Breast epithelium (tissue), 4 donors: ENCODE results near the gene TIGD4. TPM values are rescaled to one million over a fixed set of nuclear protein-coding genes. Genes with fewer than 3 reads are reported as not detected.

Experiments
- DNase-seq, 2 donors: peaks; one replicate each; pipeline ENCODE4 v3.0.0-alpha.2; 2019; ENCODE audit warnings: low spot score in 2 of 2
- H3K27ac ChIP-seq, 2 donors: fragments of 200-600 bp; sonication (generic) in 1 of 2; one replicate each; pipeline ENCODE4 v1.5.1; 2016 to 2019; ENCODE audit warnings: mild to moderate bottlenecking in 1 of 2
- H3K27me3 ChIP-seq, 2 donors: fragments of 200-600 bp; sonication (generic) in 1 of 2; one replicate each; pipeline versions ENCODE4 v1.5.1 to v1.6.0; 2017 to 2019; ENCODE audit warnings: control low read depth in 1 of 2, mild to moderate bottlenecking in 1 of 2
- H3K36me3 ChIP-seq: fragments of 200-600 bp; one replicate; pipeline ENCODE4 v1.5.1; 2019
- H3K4me1 ChIP-seq, 2 donors: fragments of 200-600 bp; sonication (generic); one replicate each; pipeline ENCODE4 v1.5.1; 2016 to 2019; ENCODE audit warnings: control low read depth in 1 of 2
- H3K4me3 ChIP-seq, 3 donors: fragments of 200-600 bp; sonication (generic); 1 replicate in 2 of 3; 2 replicates in 1 of 3; pipeline ENCODE4 v1.5.1; 2016 to 2019; ENCODE audit warnings: mild to moderate bottlenecking in 3 of 3, moderate library complexity in 2 of 3
- H3K9me3 ChIP-seq, 2 donors: fragments of 200-600 bp; sonication (generic) in 1 of 2; one replicate each; pipeline ENCODE4 v1.5.1; 2016 to 2019; ENCODE audit warnings: control low read depth in 1 of 2
- POLR2A ChIP-seq: fragments of 450-650 bp; IDR thresholded peaks from one replicate; pipeline ENCODE4 v1.6.1; 2016; ENCODE audit warnings: antibody characterized with exemption, mild to moderate bottlenecking, moderate library complexity
- POLR2AphosphoS5 ChIP-seq, 3 donors: sonication (generic); formaldehyde crosslinking; IDR thresholded peaks; one replicate each; pipeline ENCODE4 v1.6.1; 2017; ENCODE audit warnings: antibody characterized with exemption in 3 of 3
- intact Hi-C: fragments of 100-400 bp; cut with DNase I; formaldehyde crosslinking; loops from one replicate; pipeline ENCODE4 v1.15.1; 2023; ENCODE audit warnings: low total_unique reads
- total RNA-seq, 3 donors: library from RNA; depleted of rRNA; stranded (reverse); fragments of >200 nt; gene quantifications; one replicate each; pipeline ENCODE4 v1.1.0, GENCODE V29; 2016
- TF ChIP-seq, protein P1 (sequence below), 3 donors: fragments of 450-650 bp; IDR thresholded peaks; one replicate each; pipeline ENCODE4 v1.5.1; 2016 to 2017; ENCODE audit warnings: antibody characterized with exemption in 3 of 3, mild to moderate bottlenecking in 3 of 3, moderate library complexity in 3 of 3

TIGD4 gene
- total RNA-seq, 3 donors from 2014 or later: 0.16 to 1.6 (median 0.66) TPM

DNA sequence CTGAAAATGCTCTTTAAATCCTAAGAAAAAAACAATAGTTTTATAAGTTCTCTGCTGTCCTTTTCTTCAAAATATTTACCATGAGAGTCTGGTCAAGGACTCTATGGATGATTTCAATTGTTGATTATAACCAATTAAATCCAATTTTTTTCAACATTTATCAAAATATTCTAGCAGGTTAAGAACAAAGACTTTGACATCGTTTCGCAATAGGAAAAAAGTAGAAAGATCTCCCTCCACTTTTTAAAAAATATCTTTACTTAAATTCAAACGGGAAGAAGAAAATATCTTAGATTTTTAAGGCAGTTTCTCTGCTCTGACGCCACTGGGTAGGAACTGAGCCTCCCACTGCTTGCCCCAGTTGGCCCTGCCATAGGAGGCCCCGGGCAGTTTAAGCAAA lies 55.0 kb downstream of the TIGD4 start:
- Histone ChIP-seq H3K4me3 (no peak overlapping the region), H3K27me3 (no peaks in the 10 kb centered on the region), H3K9me3 (no peaks in the 10 kb centered on the region), H3K27ac (no peak overlapping the region), H3K4me1 (no peaks in the 10 kb centered on the region), H3K36me3 (no peaks in the 10 kb centered on the region)
- intact Hi-C loops: no loop called here
- no peak for TF ChIP-seq POLR2AphosphoS5 (IDR thresholded peaks at IDR 0.05)
- TF ChIP-seq, protein P1, sequence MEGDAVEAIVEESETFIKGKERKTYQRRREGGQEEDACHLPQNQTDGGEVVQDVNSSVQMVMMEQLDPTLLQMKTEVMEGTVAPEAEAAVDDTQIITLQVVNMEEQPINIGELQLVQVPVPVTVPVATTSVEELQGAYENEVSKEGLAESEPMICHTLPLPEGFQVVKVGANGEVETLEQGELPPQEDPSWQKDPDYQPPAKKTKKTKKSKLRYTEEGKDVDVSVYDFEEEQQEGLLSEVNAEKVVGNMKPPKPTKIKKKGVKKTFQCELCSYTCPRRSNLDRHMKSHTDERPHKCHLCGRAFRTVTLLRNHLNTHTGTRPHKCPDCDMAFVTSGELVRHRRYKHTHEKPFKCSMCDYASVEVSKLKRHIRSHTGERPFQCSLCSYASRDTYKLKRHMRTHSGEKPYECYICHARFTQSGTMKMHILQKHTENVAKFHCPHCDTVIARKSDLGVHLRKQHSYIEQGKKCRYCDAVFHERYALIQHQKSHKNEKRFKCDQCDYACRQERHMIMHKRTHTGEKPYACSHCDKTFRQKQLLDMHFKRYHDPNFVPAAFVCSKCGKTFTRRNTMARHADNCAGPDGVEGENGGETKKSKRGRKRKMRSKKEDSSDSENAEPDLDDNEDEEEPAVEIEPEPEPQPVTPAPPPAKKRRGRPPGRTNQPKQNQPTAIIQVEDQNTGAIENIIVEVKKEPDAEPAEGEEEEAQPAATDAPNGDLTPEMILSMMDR (IDR thresholded peaks at IDR 0.05): no peak
- TF ChIP-seq POLR2A: no peak
- no peak for DNase-seq

DNA sequence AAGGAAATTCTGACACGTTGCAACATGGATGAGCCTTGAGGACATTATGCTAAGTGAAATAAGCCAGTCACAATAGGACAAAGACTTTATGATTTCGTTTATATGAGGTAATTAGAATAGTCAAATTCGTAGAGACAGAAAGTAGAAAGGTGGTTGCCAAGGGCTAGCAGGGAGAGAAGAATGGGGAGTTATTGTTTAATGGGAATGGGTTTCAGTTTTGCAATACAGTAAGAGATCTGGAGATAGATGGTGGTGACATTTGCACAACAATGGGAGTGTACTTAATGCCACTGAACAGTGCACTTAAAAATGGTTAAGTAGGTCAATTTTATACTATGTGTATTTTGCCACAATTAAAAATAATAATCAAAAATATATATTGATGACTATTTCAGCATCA lies 56.3 kb downstream of the TIGD4 start:
- no peaks in the 10 kb centered on the region for H3K9me3 ChIP-seq
- H3K27me3 ChIP-seq: no peaks in the 10 kb centered on the region
- no peak overlapping the region for H3K27ac ChIP-seq
- TF ChIP-seq POLR2A (no peak), POLR2AphosphoS5 (IDR thresholded peaks at IDR 0.05) (no peak)
- TF ChIP-seq, protein P1 (IDR thresholded peaks at IDR 0.05): no peak
- H3K4me1 ChIP-seq: no peaks in the 10 kb centered on the region
- intact Hi-C loops: no loop called here
- DNase-seq: no peak
- H3K36me3 ChIP-seq: no peaks in the 10 kb centered on the region
- H3K4me3 ChIP-seq: no peak overlapping the region

DNA sequence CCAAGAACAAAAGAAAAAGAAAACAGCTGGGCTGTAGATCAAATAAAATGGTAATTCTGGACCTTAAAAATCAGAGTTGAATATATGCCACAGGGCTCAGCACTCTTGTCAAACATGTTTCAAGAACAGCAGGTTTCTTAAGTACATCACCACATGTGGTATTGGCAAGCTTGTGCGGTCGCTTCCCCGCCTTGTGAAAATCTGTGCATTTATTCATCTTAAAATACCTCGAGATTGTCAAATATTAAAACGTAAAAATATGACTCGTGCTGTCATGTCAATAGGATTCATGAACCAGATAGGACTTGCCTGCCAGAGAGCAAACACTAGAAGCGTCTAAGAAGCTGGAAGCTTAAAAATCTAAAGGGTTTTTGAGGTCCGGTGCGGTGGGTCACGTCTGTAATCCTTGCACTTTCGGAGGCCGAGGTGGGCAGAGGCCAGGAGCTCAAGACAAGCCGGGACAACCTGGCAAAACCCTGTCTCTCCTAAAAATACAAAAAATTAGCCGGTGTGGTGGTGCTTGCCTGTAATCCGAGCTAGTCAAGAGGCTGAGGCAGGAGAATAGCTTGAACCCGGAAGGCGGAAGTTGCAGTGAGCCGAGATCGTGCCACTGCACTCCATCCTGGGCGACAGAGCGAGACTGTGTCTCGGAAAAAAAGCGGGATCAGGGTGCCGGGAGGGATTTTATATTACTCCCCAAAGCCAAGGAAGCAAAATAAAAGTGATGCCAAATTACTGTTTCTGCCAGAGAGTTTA lies 59.6 kb downstream of the TIGD4 start:
- peak in 1 of 2 donors; percentile 27 for DNase-seq
- Histone ChIP-seq H3K4me3 (peak overlapping the region in 2 of 3 donors; percentile 40 to 62), H3K36me3 (no peaks in the 10 kb centered on the region), H3K4me1 (no peaks in the 10 kb centered on the region), H3K9me3 (no peaks in the 10 kb centered on the region), H3K27me3 (no peaks in the 10 kb centered on the region), H3K27ac (peak overlapping the region in 1 of 2 donors; percentile 54)
- TF ChIP-seq POLR2AphosphoS5 (IDR thresholded peaks at IDR 0.05) (no peak), POLR2A (no peak)
- TF ChIP-seq, protein P1 (IDR thresholded peaks at IDR 0.05): no peak
- intact Hi-C loops: no loop called here

Other genes starting within 250 kb of the TIGD4 start
- 100 to 1,000 TPM in 2 of 3 donors, 10 to 100 TPM in 1; 55.7 to 247 (median 117) TPM for gene FBXW7, start 243.6 kb downstream of the TIGD4 start, total RNA-seq
- gene TMEM154, start 99.7 kb downstream of the TIGD4 start, total RNA-seq: 1 to 10 TPM; 1.3 to 7.2 (median 5.6) TPM
- gene ARFIP1, start 224 bp upstream of the TIGD4 start, total RNA-seq: 10 to 100 TPM; 25.3 to 54.9 (median 39.0) TPM
- 1 to 10 TPM in 2 of 3 donors, under 1 TPM in 1; 0.48 to 2.3 (median 2.0) TPM for gene FHDC1, start 156.6 kb upstream of the TIGD4 start, total RNA-seq